ENCODE measurements around the gene MSI2.

The MSI2 gene

DNA sequence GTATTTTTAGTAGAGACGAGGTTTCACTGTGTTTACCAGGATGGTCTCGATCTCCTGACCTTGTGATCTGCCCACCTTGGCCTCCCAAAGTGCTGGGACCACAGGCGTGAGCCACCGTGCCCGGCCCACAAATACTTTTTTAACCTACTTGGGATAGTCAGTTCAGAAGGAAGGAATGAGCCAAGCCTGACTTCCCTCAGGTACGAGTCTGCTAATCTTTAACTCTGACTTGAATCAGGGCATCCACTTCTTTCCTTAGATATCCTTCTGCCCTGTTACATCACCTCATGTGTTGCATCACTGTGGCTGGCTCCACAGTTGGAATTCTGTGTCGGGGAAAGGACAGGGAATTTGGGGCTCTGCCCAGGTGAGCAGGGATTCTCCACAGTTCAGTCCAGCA, 120.8 kb downstream of the MSI2 start:
- H3K27ac ChIP-seq (ENCODE audit: low read depth, low read length), result no peak overlapping the region
- no peaks in the 10 kb centered on the region for H3K36me3 ChIP-seq (ENCODE audit: control insufficient read depth, insufficient read depth, low read length)
- no peak overlapping the region for H3K4ac ChIP-seq (ENCODE audit: low read depth, low read length)
- H2BK5ac ChIP-seq (ENCODE audit: low read length), result no peak overlapping the region
- H3K79me1 ChIP-seq (ENCODE audit: low read length), result peaks cover 7% of the 10 kb centered on the region
- no peak overlapping the region for H2BK120ac ChIP-seq (ENCODE audit: low read depth, low read length)
- no CpG with 5 or more reads among the region's 7 CpGs for WGBS (ENCODE audit: extremely low coverage, insufficient coverage, low lambda C conversion rate)
- H4K5ac ChIP-seq (ENCODE audit: low read length), result no peak overlapping the region
- no peak overlapping the region for H4K8ac ChIP-seq (ENCODE audit: low read depth, low read length)
- no peak overlapping the region for H3K4me3 ChIP-seq (ENCODE audit: low read length)
- no peak overlapping the region for H2BK15ac ChIP-seq (replicated peaks; ENCODE audit: low read depth)
- no peak overlapping the region for H2AK5ac ChIP-seq (ENCODE audit: low read length)
- no peak overlapping the region for H3K4me2 ChIP-seq (ENCODE audit: low read length)
- H3K56ac ChIP-seq (ENCODE audit: low read length), result no peak overlapping the region
- peaks cover 6% of the 10 kb centered on the region for H3K4me1 ChIP-seq (ENCODE audit: control insufficient read depth, low read depth, low read length)
- H3K79me2 ChIP-seq (ENCODE audit: control insufficient read depth, insufficient read depth, low read length), result no peaks in the 10 kb centered on the region
- no peak overlapping the region for H3K23ac ChIP-seq (ENCODE audit: low read length)
- DNase-seq, result no peak
- no peaks in the 10 kb centered on the region for H3K27me3 ChIP-seq (ENCODE audit: insufficient read depth, low read length, poor library complexity)
- H3K9ac ChIP-seq (ENCODE audit: low read length), result no peak overlapping the region
- H3K18ac ChIP-seq (ENCODE audit: low read length), result no peak overlapping the region

DNA sequence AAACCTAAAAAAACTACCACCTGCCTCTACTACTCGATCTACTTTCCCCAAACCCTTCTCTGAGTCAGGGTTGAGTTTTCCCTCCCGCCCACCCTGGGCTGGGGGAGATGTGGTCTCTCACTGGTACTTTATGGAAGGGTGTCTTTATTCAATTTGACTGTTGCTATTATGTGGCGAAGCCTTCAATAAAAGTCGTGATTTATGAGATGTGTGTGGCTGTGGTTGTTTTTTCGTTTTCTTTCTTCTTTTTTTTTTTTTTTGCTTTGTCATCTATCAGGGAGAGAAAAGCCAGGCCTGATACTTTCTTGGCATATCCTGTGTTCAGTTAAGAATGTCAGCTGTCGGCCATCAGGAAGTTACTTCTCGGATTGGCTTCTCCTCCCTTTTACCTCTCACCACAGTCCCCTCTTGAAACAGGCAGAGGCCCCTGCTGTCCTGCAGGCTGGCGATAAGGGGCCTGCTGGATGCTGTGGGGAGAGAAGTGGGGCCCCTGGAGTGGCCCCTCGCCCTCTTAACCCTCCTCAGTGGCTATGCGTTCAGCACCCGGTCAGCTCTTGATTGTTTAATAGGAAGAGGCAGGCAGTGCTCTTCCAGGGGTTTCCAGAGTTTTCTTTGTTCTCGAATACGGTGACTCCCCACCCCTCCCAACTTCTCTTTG, 123.0 kb downstream of the MSI2 start:
- Histone ChIP-seq H3K18ac (ENCODE audit: low read length) (peak overlapping the region; percentile 52), H3K27me3 (ENCODE audit: insufficient read depth, low read length, poor library complexity) (no peaks in the 10 kb centered on the region), H3K56ac (ENCODE audit: low read length) (peak overlapping the region; percentile 46), H3K27ac (ENCODE audit: low read depth, low read length) (no peak overlapping the region), H4K5ac (ENCODE audit: low read length) (no peak overlapping the region), H2BK15ac (replicated peaks; ENCODE audit: low read depth) (no peak overlapping the region), H3K36me3 (ENCODE audit: control insufficient read depth, insufficient read depth, low read length) (no peaks in the 10 kb centered on the region), H3K4ac (ENCODE audit: low read depth, low read length) (peak overlapping the region; percentile 17), H2BK120ac (ENCODE audit: low read depth, low read length) (no peak overlapping the region), H3K4me1 (ENCODE audit: control insufficient read depth, low read depth, low read length) (peaks cover 6% of the 10 kb centered on the region), H3K23ac (ENCODE audit: low read length) (no peak overlapping the region), H2BK5ac (ENCODE audit: low read length) (no peak overlapping the region), H3K4me2 (ENCODE audit: low read length) (no peak overlapping the region), H4K8ac (ENCODE audit: low read depth, low read length) (no peak overlapping the region), H3K4me3 (ENCODE audit: low read length) (no peak overlapping the region), H3K79me1 (ENCODE audit: low read length) (peaks cover 10% of the 10 kb centered on the region), H3K9ac (ENCODE audit: low read length) (peak overlapping the region; percentile 8), H3K79me2 (ENCODE audit: control insufficient read depth, insufficient read depth, low read length) (no peaks in the 10 kb centered on the region), H2AK5ac (ENCODE audit: low read length) (no peak overlapping the region)
- DNase-seq, result peak; percentile 68
- no CpG with 5 or more reads among the region's 13 CpGs for WGBS (ENCODE audit: extremely low coverage, insufficient coverage, low lambda C conversion rate)

DNA sequence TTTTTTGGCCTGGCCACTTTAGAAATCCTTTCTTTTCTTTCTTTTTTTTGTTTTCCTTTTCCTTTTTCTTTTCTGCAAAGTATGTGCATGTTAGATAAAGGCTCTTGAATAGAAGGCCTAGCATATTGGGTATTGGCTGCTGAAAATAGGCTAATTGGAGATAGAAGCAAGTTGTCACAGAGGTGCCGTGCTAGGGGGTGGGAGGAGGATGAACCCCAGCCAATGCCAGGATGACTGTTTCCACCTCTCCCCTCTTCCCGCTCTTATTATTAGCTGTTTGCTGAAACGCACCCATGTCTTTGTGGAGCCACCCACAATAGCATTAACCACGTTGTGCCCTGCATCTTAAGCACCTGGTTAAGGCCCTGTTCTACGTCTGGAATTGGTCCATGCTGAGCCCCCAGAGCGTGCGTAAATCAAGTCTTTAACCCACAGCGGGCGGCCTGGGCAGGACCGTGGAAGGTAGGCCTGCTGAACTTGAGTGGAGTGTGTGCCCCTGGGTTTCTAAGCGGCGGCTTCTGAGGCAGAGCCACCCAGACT, 123.6 kb downstream of the MSI2 start:
- no peaks in the 10 kb centered on the region for H3K27me3 ChIP-seq (ENCODE audit: insufficient read depth, low read length, poor library complexity)
- peaks cover 6% of the 10 kb centered on the region for H3K4me1 ChIP-seq (ENCODE audit: control insufficient read depth, low read depth, low read length)
- H3K79me2 ChIP-seq (ENCODE audit: control insufficient read depth, insufficient read depth, low read length), result no peaks in the 10 kb centered on the region
- DNase-seq, result no peak
- no peak overlapping the region for H3K23ac ChIP-seq (ENCODE audit: low read length)
- H3K79me1 ChIP-seq (ENCODE audit: low read length), result peaks cover 9% of the 10 kb centered on the region
- H3K27ac ChIP-seq (ENCODE audit: low read depth, low read length), result no peak overlapping the region
- no peak overlapping the region for H2BK5ac ChIP-seq (ENCODE audit: low read length)
- no peak overlapping the region for H4K8ac ChIP-seq (ENCODE audit: low read depth, low read length)
- H3K56ac ChIP-seq (ENCODE audit: low read length), result peak overlapping the region; percentile 35
- H3K9ac ChIP-seq (ENCODE audit: low read length), result no peak overlapping the region
- no peak overlapping the region for H2BK120ac ChIP-seq (ENCODE audit: low read depth, low read length)
- H3K36me3 ChIP-seq (ENCODE audit: control insufficient read depth, insufficient read depth, low read length), result no peaks in the 10 kb centered on the region
- no peak overlapping the region for H2BK15ac ChIP-seq (replicated peaks; ENCODE audit: low read depth)
- WGBS (ENCODE audit: extremely low coverage, insufficient coverage, low lambda C conversion rate), result no CpG with 5 or more reads among the region's 12 CpGs
- no peak overlapping the region for H3K4ac ChIP-seq (ENCODE audit: low read depth, low read length)
- no peak overlapping the region for H2AK5ac ChIP-seq (ENCODE audit: low read length)
- no peak overlapping the region for H3K18ac ChIP-seq (ENCODE audit: low read length)
- no peak overlapping the region for H3K4me2 ChIP-seq (ENCODE audit: low read length)
- no peak overlapping the region for H3K4me3 ChIP-seq (ENCODE audit: low read length)
- no peak overlapping the region for H4K5ac ChIP-seq (ENCODE audit: low read length)

DNA sequence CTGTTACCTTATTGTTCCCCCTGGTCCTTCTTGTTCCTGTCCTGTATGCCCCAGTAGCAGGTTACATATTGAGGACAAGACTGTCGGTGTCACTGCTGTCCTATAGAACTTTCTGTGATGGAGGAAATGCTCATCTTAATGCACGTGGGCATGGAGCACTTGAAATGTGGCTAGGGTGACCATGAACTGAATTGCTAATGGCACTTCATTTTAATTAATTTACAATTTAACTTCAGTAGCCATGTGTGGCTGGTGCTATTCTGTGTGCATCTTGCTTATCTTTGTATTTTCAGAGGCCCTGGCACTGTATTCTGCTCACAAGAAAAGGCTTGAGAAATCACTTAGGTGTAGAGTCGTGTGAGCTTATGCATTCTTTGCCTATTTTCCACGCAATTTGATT, 125.2 kb downstream of the MSI2 start:
- Histone ChIP-seq H3K23ac (ENCODE audit: low read length) (no peak overlapping the region), H3K79me1 (ENCODE audit: low read length) (peaks cover 9% of the 10 kb centered on the region), H3K4ac (ENCODE audit: low read depth, low read length) (no peak overlapping the region), H2BK15ac (replicated peaks; ENCODE audit: low read depth) (no peak overlapping the region), H2BK120ac (ENCODE audit: low read depth, low read length) (no peak overlapping the region), H3K27me3 (ENCODE audit: insufficient read depth, low read length, poor library complexity) (no peaks in the 10 kb centered on the region), H3K18ac (ENCODE audit: low read length) (no peak overlapping the region), H2AK5ac (ENCODE audit: low read length) (no peak overlapping the region), H3K4me1 (ENCODE audit: control insufficient read depth, low read depth, low read length) (peaks cover 6% of the 10 kb centered on the region), H3K36me3 (ENCODE audit: control insufficient read depth, insufficient read depth, low read length) (no peaks in the 10 kb centered on the region), H3K9ac (ENCODE audit: low read length) (no peak overlapping the region), H3K56ac (ENCODE audit: low read length) (no peak overlapping the region), H2BK5ac (ENCODE audit: low read length) (no peak overlapping the region), H3K4me3 (ENCODE audit: low read length) (no peak overlapping the region), H3K4me2 (ENCODE audit: low read length) (no peak overlapping the region), H4K8ac (ENCODE audit: low read depth, low read length) (no peak overlapping the region), H3K27ac (ENCODE audit: low read depth, low read length) (no peak overlapping the region), H4K5ac (ENCODE audit: low read length) (no peak overlapping the region), H3K79me2 (ENCODE audit: control insufficient read depth, insufficient read depth, low read length) (no peaks in the 10 kb centered on the region)
- no CpG with 5 or more reads among the region's 4 CpGs for WGBS (ENCODE audit: extremely low coverage, insufficient coverage, low lambda C conversion rate)
- DNase-seq, result no peak

DNA sequence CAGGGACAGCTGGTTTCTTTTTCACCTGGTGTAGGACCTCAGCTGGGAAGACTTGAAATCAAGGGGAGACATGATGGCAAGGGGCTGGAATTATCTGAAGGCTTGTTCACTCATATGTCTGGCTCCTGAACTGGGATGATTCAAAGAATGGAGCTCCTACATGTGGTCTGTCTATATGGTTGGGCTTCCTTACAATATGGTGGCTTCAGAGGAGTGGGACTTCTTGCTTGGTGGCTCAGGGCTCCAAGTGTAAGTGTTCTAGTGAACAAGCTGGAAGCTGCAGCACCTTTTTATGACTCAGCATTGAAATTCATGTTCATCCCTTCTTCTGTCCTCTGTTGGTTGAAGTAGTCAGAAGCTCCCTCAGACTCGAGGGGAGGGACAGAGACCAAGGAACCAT, 127.9 kb downstream of the MSI2 start:
- Histone ChIP-seq H3K4me2 (ENCODE audit: low read length) (no peak overlapping the region), H4K8ac (ENCODE audit: low read depth, low read length) (no peak overlapping the region), H3K18ac (ENCODE audit: low read length) (no peak overlapping the region), H2AK5ac (ENCODE audit: low read length) (no peak overlapping the region), H3K4me3 (ENCODE audit: low read length) (no peak overlapping the region), H2BK120ac (ENCODE audit: low read depth, low read length) (no peak overlapping the region), H4K5ac (ENCODE audit: low read length) (no peak overlapping the region), H3K56ac (ENCODE audit: low read length) (no peak overlapping the region), H2BK5ac (ENCODE audit: low read length) (no peak overlapping the region), H3K36me3 (ENCODE audit: control insufficient read depth, insufficient read depth, low read length) (no peaks in the 10 kb centered on the region), H3K79me1 (ENCODE audit: low read length) (peaks cover 10% of the 10 kb centered on the region), H3K27me3 (ENCODE audit: insufficient read depth, low read length, poor library complexity) (no peaks in the 10 kb centered on the region), H3K27ac (ENCODE audit: low read depth, low read length) (no peak overlapping the region), H3K9ac (ENCODE audit: low read length) (no peak overlapping the region), H3K23ac (ENCODE audit: low read length) (no peak overlapping the region), H3K4ac (ENCODE audit: low read depth, low read length) (no peak overlapping the region), H3K4me1 (ENCODE audit: control insufficient read depth, low read depth, low read length) (peaks cover 4% of the 10 kb centered on the region), H2BK15ac (replicated peaks; ENCODE audit: low read depth) (no peak overlapping the region), H3K79me2 (ENCODE audit: control insufficient read depth, insufficient read depth, low read length) (no peaks in the 10 kb centered on the region)
- WGBS (ENCODE audit: extremely low coverage, insufficient coverage, low lambda C conversion rate), result no CpG with 5 or more reads among the region's 1 CpG
- DNase-seq, result no peak

DNA sequence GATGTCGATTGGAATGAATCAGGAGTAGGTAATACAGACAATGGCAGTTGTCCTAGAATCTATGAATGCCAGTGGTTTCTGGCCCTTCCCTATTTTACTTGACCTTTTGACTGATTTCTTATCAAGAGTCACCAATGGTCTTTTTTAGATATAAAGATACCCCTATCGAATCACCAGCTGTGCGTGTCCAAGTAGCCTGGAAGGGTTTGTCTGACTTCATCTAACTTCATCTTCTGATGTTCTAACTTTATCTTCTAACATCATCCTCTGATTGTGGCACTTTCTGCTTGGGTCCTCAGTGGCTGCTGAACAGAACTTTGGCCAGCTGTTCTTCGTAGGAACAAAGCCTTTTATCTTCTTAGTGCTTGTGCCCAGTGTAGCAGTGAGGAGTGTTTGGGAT, 129.7 kb downstream of the MSI2 start:
- Histone ChIP-seq H3K18ac (ENCODE audit: low read length) (no peak overlapping the region), H3K36me3 (ENCODE audit: control insufficient read depth, insufficient read depth, low read length) (no peaks in the 10 kb centered on the region), H4K8ac (ENCODE audit: low read depth, low read length) (no peak overlapping the region), H3K56ac (ENCODE audit: low read length) (no peak overlapping the region), H3K27me3 (ENCODE audit: insufficient read depth, low read length, poor library complexity) (no peaks in the 10 kb centered on the region), H3K9ac (ENCODE audit: low read length) (no peak overlapping the region), H3K4ac (ENCODE audit: low read depth, low read length) (no peak overlapping the region), H3K23ac (ENCODE audit: low read length) (no peak overlapping the region), H3K27ac (ENCODE audit: low read depth, low read length) (no peak overlapping the region), H3K79me2 (ENCODE audit: control insufficient read depth, insufficient read depth, low read length) (no peaks in the 10 kb centered on the region), H3K4me2 (ENCODE audit: low read length) (no peak overlapping the region), H4K5ac (ENCODE audit: low read length) (no peak overlapping the region), H3K4me1 (ENCODE audit: control insufficient read depth, low read depth, low read length) (peaks cover 6% of the 10 kb centered on the region), H2BK5ac (ENCODE audit: low read length) (no peak overlapping the region), H2BK15ac (replicated peaks; ENCODE audit: low read depth) (no peak overlapping the region), H3K4me3 (ENCODE audit: low read length) (no peak overlapping the region), H3K79me1 (ENCODE audit: low read length) (peaks cover 7% of the 10 kb centered on the region), H2BK120ac (ENCODE audit: low read depth, low read length) (no peak overlapping the region), H2AK5ac (ENCODE audit: low read length) (no peak overlapping the region)
- no peak for DNase-seq
- no CpG with 5 or more reads among the region's 4 CpGs for WGBS (ENCODE audit: extremely low coverage, insufficient coverage, low lambda C conversion rate)
